Upper lobe of left lung (tissue), 6 donors: ENCODE results near the gene PTPRN2. TPM values are rescaled to one million over a fixed set of nuclear protein-coding genes. Genes with fewer than 3 reads are reported as not detected.

ENCODE experiments used
- ATAC-seq, 2 donors: fragments of 200-7000 bp; cut with Tn5 transposase; one replicate each; pipeline ENCODE4 v1.9.1; 2022; ENCODE audit warnings: mild to moderate bottlenecking in 2 of 2, moderate library complexity in 2 of 2; ENCODE audit not compliant: low FRiP score in 2 of 2
- DNase-seq, 2 donors: peaks; one replicate each; pipeline ENCODE4 v3.0.0-alpha.2; 2019 to 2020
- H3K27ac ChIP-seq, 4 donors: fragments of 200-600 bp; sonication (generic); one replicate each; pipeline ENCODE4 v1.5.1; 2016 to 2019
- H3K27me3 ChIP-seq, 4 donors: fragments of 200-600 bp; sonication (generic); one replicate each; pipeline ENCODE4 v1.5.1; 2017 to 2019
- H3K36me3 ChIP-seq, 4 donors: fragments of 200-600 bp; sonication (generic); one replicate each; pipeline ENCODE4 v1.5.1; 2016 to 2019
- H3K4me1 ChIP-seq, 4 donors: fragments of 200-600 bp; sonication (generic); one replicate each; pipeline ENCODE4 v1.5.1; 2018 to 2019
- H3K4me3 ChIP-seq, 4 donors: fragments of 200-600 bp; sonication (generic); one replicate each; pipeline ENCODE4 v1.5.1; 2017 to 2019; ENCODE audit warnings: mild to moderate bottlenecking in 2 of 4, moderate library complexity in 1 of 4
- H3K9me3 ChIP-seq, 4 donors: fragments of 200-600 bp; sonication (generic); one replicate each; pipeline ENCODE4 v1.5.1; 2018 to 2019
- EP300 ChIP-seq, 4 donors: sonication (generic); formaldehyde crosslinking; IDR thresholded peaks; one replicate each; pipeline ENCODE4 v1.5.1; 2017; ENCODE audit warnings: antibody characterized with exemption in 4 of 4, control low read depth in 2 of 4
- POLR2A ChIP-seq, 4 donors: fragments of 450-650 bp; IDR thresholded peaks; one replicate each; pipeline ENCODE4 v1.5.1; 2016 to 2017; ENCODE audit warnings: antibody characterized with exemption in 4 of 4, mild to moderate bottlenecking in 2 of 4
- POLR2AphosphoS5 ChIP-seq, 2 donors: sonication (generic); formaldehyde crosslinking; IDR thresholded peaks; one replicate each; pipeline ENCODE4 v1.5.1; 2017; ENCODE audit warnings: antibody characterized with exemption in 2 of 2
- WGBS, 2 donors: methylation state at CpG; one replicate each; pipeline ENCODE4 v1.1.5; 2017 to 2018; 5-methylcytosine and 5-hydroxymethylcytosine counted together
- total RNA-seq, 6 donors: library from RNA; depleted of rRNA in 4 of 6; stranded (reverse); fragments of >200 nt in 4 of 6; gene quantifications; one replicate each; pipeline versions ENCODE4 v1.1.0 to v1.2.1, GENCODE V29; 2016 to 2021
- TF ChIP-seq, protein P1 (sequence below), 6 experiments: fragments of 450-650 bp in 4 of 6; fragments of 200-600 bp in 2 of 6; sonication (generic) in 2 of 6; IDR thresholded peaks; one replicate each; pipeline ENCODE4 v1.5.1; 2016 to 2019; ENCODE audit warnings: antibody characterized with exemption in 6 of 6
- donor health status: DM: no; HTN: no; CAD: no; lungs with moderate emphysema.
- donor health status: DM: no; HTN: yes; CAD: no; lungs with severe emphysema.

The PTPRN2 gene
- total RNA-seq, 6 donors from 2014 or later, result 3.3 to 7.9 (median 5.2) TPM

DNA sequence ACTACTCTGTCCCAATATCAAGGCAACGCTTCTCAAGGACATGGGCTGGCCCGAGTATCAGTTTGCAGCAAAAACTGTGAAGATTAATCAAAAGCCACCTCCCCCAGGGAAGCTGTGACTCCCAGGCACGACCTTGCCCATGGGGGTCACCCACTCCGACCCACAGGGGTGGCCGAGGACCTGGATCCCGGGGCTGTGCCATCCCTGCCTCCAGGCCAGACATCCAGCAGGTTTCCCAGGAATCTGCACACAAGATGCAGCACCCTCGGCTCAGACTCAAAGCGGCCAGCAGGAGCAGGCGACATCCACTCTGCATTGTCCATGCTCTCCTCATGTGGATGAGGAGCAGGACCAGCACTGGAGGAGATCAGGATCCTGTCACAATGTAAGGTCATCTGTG, 39.8 kb downstream of the PTPRN2 start:
- Histone ChIP-seq H3K4me3 (no peak overlapping the region), H3K27ac (no peak overlapping the region), H3K4me1 (peaks cover 0 to 12% (median 3%) of the 10 kb centered on the region in 4 donors), H3K9me3 (no peaks in the 10 kb centered on the region), H3K36me3 (no peaks in the 10 kb centered on the region), H3K27me3 (no peaks in the 10 kb centered on the region)
- no peak for ATAC-seq
- 75 to 92% methylated on average over 5 to 9 of the region's 9 CpGs for WGBS, 2 donors
- DNase-seq, result peak in 1 of 2 donors; percentile 40
- no peak for TF ChIP-seq POLR2AphosphoS5 (IDR thresholded peaks at IDR 0.05)
- TF ChIP-seq EP300 (IDR thresholded peaks at IDR 0.05), result no peak
- TF ChIP-seq, protein P1, sequence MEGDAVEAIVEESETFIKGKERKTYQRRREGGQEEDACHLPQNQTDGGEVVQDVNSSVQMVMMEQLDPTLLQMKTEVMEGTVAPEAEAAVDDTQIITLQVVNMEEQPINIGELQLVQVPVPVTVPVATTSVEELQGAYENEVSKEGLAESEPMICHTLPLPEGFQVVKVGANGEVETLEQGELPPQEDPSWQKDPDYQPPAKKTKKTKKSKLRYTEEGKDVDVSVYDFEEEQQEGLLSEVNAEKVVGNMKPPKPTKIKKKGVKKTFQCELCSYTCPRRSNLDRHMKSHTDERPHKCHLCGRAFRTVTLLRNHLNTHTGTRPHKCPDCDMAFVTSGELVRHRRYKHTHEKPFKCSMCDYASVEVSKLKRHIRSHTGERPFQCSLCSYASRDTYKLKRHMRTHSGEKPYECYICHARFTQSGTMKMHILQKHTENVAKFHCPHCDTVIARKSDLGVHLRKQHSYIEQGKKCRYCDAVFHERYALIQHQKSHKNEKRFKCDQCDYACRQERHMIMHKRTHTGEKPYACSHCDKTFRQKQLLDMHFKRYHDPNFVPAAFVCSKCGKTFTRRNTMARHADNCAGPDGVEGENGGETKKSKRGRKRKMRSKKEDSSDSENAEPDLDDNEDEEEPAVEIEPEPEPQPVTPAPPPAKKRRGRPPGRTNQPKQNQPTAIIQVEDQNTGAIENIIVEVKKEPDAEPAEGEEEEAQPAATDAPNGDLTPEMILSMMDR (IDR thresholded peaks at IDR 0.05), result no peak
- TF ChIP-seq POLR2A (IDR thresholded peaks at IDR 0.05), result no peak

- no peak overlapping the region for H3K27ac ChIP-seq
- WGBS, 2 donors, result 97 to 99% methylated on average over 11 of the region's 11 CpGs
- peaks cover 0 to 12% (median 3%) of the 10 kb centered on the region in 4 donors for H3K4me1 ChIP-seq
- no peak for TF ChIP-seq EP300 (IDR thresholded peaks at IDR 0.05)
- TF ChIP-seq POLR2A (IDR thresholded peaks at IDR 0.05), result no peak
- no peak for TF ChIP-seq POLR2AphosphoS5 (IDR thresholded peaks at IDR 0.05)
- TF ChIP-seq, protein P1 (IDR thresholded peaks at IDR 0.05), result no peak
- DNase-seq (peak in 1 of 2 donors; percentile 67), ATAC-seq (no peak)
- no peaks in the 10 kb centered on the region for H3K27me3 ChIP-seq
- H3K9me3 ChIP-seq, result no peaks in the 10 kb centered on the region
- no peaks in the 10 kb centered on the region for H3K36me3 ChIP-seq
- H3K4me3 ChIP-seq, result no peak overlapping the region
These were observed 41.0 kb downstream of the PTPRN2 start for GRCh38 chr7:158546626-158547025.

GRCh38 chr7:158546214-158546613, 41.4 kb downstream of the PTPRN2 start:
- Histone ChIP-seq H3K9me3 (no peaks in the 10 kb centered on the region), H3K36me3 (no peaks in the 10 kb centered on the region), H3K4me3 (no peak overlapping the region), H3K4me1 (peaks cover 0 to 12% (median 3%) of the 10 kb centered on the region in 4 donors), H3K27ac (no peak overlapping the region), H3K27me3 (no peaks in the 10 kb centered on the region)
- TF ChIP-seq POLR2AphosphoS5 (IDR thresholded peaks at IDR 0.05) (no peak), POLR2A (IDR thresholded peaks at IDR 0.05) (no peak), EP300 (IDR thresholded peaks at IDR 0.05) (no peak)
- TF ChIP-seq, protein P1 (IDR thresholded peaks at IDR 0.05), result no peak
- no peak for ATAC-seq
- DNase-seq, result peak in 1 of 2 donors; percentile 55
- WGBS, 2 donors, result 75 to 90% methylated on average over 2 to 8 of the region's 16 CpGs

GRCh38 chr7:158544708-158545107, 42.9 kb downstream of the PTPRN2 start:
- Histone ChIP-seq H3K4me3 (no peak overlapping the region), H3K9me3 (no peaks in the 10 kb centered on the region), H3K27me3 (no peaks in the 10 kb centered on the region), H3K27ac (no peak overlapping the region), H3K36me3 (no peaks in the 10 kb centered on the region), H3K4me1 (peaks cover 0 to 9% (median 3%) of the 10 kb centered on the region in 4 donors)
- TF ChIP-seq POLR2AphosphoS5 (IDR thresholded peaks at IDR 0.05), result no peak
- TF ChIP-seq POLR2A (IDR thresholded peaks at IDR 0.05), result no peak
- TF ChIP-seq EP300 (IDR thresholded peaks at IDR 0.05), result no peak
- TF ChIP-seq, protein P1 (IDR thresholded peaks at IDR 0.05), result no peak
- no peak for ATAC-seq
- no peak for DNase-seq
- 84 to 85% methylated on average over 8 of the region's 8 CpGs for WGBS, 2 donors

DNA sequence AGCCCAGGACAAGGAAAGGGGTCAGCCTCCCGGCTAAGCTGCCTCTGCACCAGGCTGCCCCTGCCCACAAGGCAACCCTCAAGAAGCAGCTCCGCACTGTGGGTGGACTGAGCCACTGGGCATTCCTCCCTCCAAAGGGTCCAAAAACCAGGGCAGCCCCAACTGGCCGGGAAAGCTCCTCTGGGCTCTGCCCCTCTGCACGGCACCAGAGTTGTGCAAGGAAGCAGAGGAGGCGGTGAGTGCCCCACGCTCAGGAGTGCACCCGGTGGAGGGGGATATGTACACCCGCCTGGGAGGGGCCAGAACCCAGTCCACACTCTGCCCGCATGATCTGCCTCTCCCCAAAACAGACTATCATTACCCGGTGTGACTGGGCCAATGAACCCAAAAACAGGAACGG, 43.8 kb downstream of the PTPRN2 start:
- H3K4me3 ChIP-seq, result no peak overlapping the region
- WGBS, 2 donors, result 88 to 92% methylated on average over 9 to 11 of the region's 11 CpGs
- no peaks in the 10 kb centered on the region for H3K27me3 ChIP-seq
- no peak for TF ChIP-seq EP300 (IDR thresholded peaks at IDR 0.05)
- TF ChIP-seq POLR2A (IDR thresholded peaks at IDR 0.05), result no peak
- TF ChIP-seq, protein P1 (IDR thresholded peaks at IDR 0.05), result no peak
- no peak for TF ChIP-seq POLR2AphosphoS5 (IDR thresholded peaks at IDR 0.05)
- no peaks in the 10 kb centered on the region for H3K36me3 ChIP-seq
- ATAC-seq, result no peak
- H3K4me1 ChIP-seq, result peaks cover 0 to under 1% (median under 1%) of the 10 kb centered on the region in 4 donors
- peak in 1 of 2 donors; percentile 36 for DNase-seq
- no peaks in the 10 kb centered on the region for H3K9me3 ChIP-seq
- no peak overlapping the region for H3K27ac ChIP-seq
